Activated naive CD8-positive, alpha-beta T cell treated with anti-CD3 and anti-CD28 coated beads, Interleukin-2, amount 10 ng/mL, durations not matched to agents 7 days and 5 days (primary cell): ENCODE results near the gene EEA1. TPM values are rescaled to one million over a fixed set of nuclear protein-coding genes. Genes with fewer than 3 reads are reported as not detected.
A peak's percentile ranks its signal among the peaks of the same experiment; 100 is the strongest.

Experiments used
- ATAC-seq: fragments of 150-1000 bp; cut with Tn5 transposase; one replicate; pipeline ENCODE4 v1.10.0; 2021; ENCODE audit warnings: low read depth, moderate library complexity
- POLR2A ChIA-PET: fragments of 350-600 bp; sonication (Branson Sonifier 250); formaldehyde crosslinking; loops from one replicate; lab custom pipeline; 2021; ENCODE audit warnings: antibody characterized with exemption; lab: Charles Lee
- DNase-seq: peaks from one replicate; pipeline ENCODE4 v3.0.0; 2021
- H3K27ac Mint-ChIP-seq: one replicate; pipeline ENCODE4 v1.8.0; 2022; ENCODE audit warnings: mild to moderate bottlenecking, mixed read lengths
- H3K27me3 Mint-ChIP-seq: one replicate; pipeline ENCODE4 v1.8.0; 2022; ENCODE audit warnings: mild to moderate bottlenecking, moderate library complexity, mixed read lengths
- H3K36me3 Mint-ChIP-seq: one replicate; pipeline ENCODE4 v1.8.0; 2021; ENCODE audit warnings: mild to moderate bottlenecking, mixed read lengths
- H3K4me1 Mint-ChIP-seq: one replicate; pipeline ENCODE4 v1.8.0; 2021; ENCODE audit warnings: mixed read lengths
- H3K4me3 Mint-ChIP-seq: one replicate; pipeline ENCODE4 v1.8.0; 2022; ENCODE audit warnings: mild to moderate bottlenecking, moderate library complexity, mixed read lengths
- H3K9me3 Mint-ChIP-seq: one replicate; pipeline ENCODE4 v1.8.0; 2021; ENCODE audit warnings: mixed read lengths
- total RNA-seq, 2 experiments: library from RNA; stranded (reverse); gene quantifications; one replicate each; pipeline ENCODE4 v1.2.3, GENCODE V29; 2021

EEA1 gene
- total RNA-seq, 2 experiments from 2014 or later: 15.4 to 16.0 TPM

- H3K27me3 Mint-ChIP-seq: peaks cover 4% of the 10 kb centered on the region
- no peaks in the 10 kb centered on the region for H3K36me3 Mint-ChIP-seq
- no peak overlapping the region for H3K27ac Mint-ChIP-seq
- H3K9me3 Mint-ChIP-seq: peaks cover 5% of the 10 kb centered on the region
- ATAC-seq (no peak), DNase-seq (no peak)
- H3K4me3 Mint-ChIP-seq: no peak overlapping the region
- POLR2A ChIA-PET: no interaction called here
- H3K4me1 Mint-ChIP-seq: peaks cover 2% of the 10 kb centered on the region
Measured at GRCh38 chr12:92951006-92951405, 21.9 kb upstream of the EEA1 start.

- no peak for ATAC-seq
- Mint-ChIP-seq H3K9me3 (peaks cover 5% of the 10 kb centered on the region), H3K27me3 (peaks cover 7% of the 10 kb centered on the region), H3K27ac (no peak overlapping the region), H3K4me1 (peaks cover 2% of the 10 kb centered on the region), H3K36me3 (no peaks in the 10 kb centered on the region), H3K4me3 (no peak overlapping the region)
- no peak for DNase-seq
- POLR2A ChIA-PET: no interaction called here
Measured at GRCh38 chr12:92950011-92950410, 20.9 kb upstream of the EEA1 start.

GRCh38 chr12:92949466-92949865 is 20.4 kb upstream of the EEA1 start:
- no peak for ATAC-seq
- no peak overlapping the region for H3K27ac Mint-ChIP-seq
- no peaks in the 10 kb centered on the region for H3K36me3 Mint-ChIP-seq

GRCh38 chr12:92947589-92948215 is 18.6 kb upstream of the EEA1 start:
- ATAC-seq (no peak), DNase-seq (no peak)
- Mint-ChIP-seq H3K4me3 (no peak overlapping the region), H3K27me3 (peaks cover 7% of the 10 kb centered on the region), H3K27ac (no peak overlapping the region), H3K4me1 (peaks cover 2% of the 10 kb centered on the region), H3K9me3 (peaks cover 2% of the 10 kb centered on the region), H3K36me3 (no peaks in the 10 kb centered on the region)
- POLR2A ChIA-PET: no interaction called here

More at GRCh38 chr12:92949466-92949865, 20.4 kb upstream of the EEA1 start:
- POLR2A ChIA-PET: no interaction called here
- Mint-ChIP-seq H3K27me3 (peaks cover 7% of the 10 kb centered on the region), H3K9me3 (peaks cover 5% of the 10 kb centered on the region), H3K4me3 (no peak overlapping the region), H3K4me1 (peaks cover 2% of the 10 kb centered on the region)
- no peak for DNase-seq

GRCh38 chr12:92945659-92946220 is 16.6 kb upstream of the EEA1 start:
- no peak overlapping the region for H3K27ac Mint-ChIP-seq
- peaks cover 2% of the 10 kb centered on the region for H3K4me1 Mint-ChIP-seq
- H3K4me3 Mint-ChIP-seq: no peak overlapping the region
- peaks cover 5% of the 10 kb centered on the region for H3K9me3 Mint-ChIP-seq
- no peak for ATAC-seq
- DNase-seq: no peak
- POLR2A ChIA-PET: interaction anchor here (0.6 to 0.7 kb wide), 2 partner anchors 29 to 1534 kb away, joined by 3 read pairs; no protein-coding TSS in a partner anchor
- H3K27me3 Mint-ChIP-seq: peaks cover 7% of the 10 kb centered on the region
- H3K36me3 Mint-ChIP-seq: no peaks in the 10 kb centered on the region

- Mint-ChIP-seq H3K27ac (no peak overlapping the region), H3K27me3 (peaks cover 3% of the 10 kb centered on the region), H3K36me3 (no peaks in the 10 kb centered on the region), H3K9me3 (peaks cover 7% of the 10 kb centered on the region), H3K4me3 (no peak overlapping the region), H3K4me1 (no peaks in the 10 kb centered on the region)
- POLR2A ChIA-PET: interaction anchor here (0.6 to 0.7 kb wide), 2 partner anchors 471 to 1551 kb away, joined by 4 to 5 read pairs; no protein-coding TSS in a partner anchor
- DNase-seq (no peak), ATAC-seq (no peak)
Measured at GRCh38 chr12:92943482-92944250, 14.6 kb upstream of the EEA1 start.

- DNase-seq: no peak
- Mint-ChIP-seq H3K4me1 (no peaks in the 10 kb centered on the region), H3K27me3 (peaks cover 3% of the 10 kb centered on the region), H3K4me3 (no peak overlapping the region), H3K9me3 (peaks cover 7% of the 10 kb centered on the region), H3K27ac (no peak overlapping the region), H3K36me3 (no peaks in the 10 kb centered on the region)
- ATAC-seq: no peak
- POLR2A ChIA-PET: no interaction called here
Measured at GRCh38 chr12:92942905-92943304, 13.8 kb upstream of the EEA1 start.

GRCh38 chr12:92939116-92939515 is 10.0 kb upstream of the EEA1 start:
- Mint-ChIP-seq H3K9me3 (peaks cover 4% of the 10 kb centered on the region), H3K27ac (no peak overlapping the region)

GRCh38 chr12:92938638-92939037 is 9.5 kb upstream of the EEA1 start:
- H3K9me3 Mint-ChIP-seq: peaks cover 4% of the 10 kb centered on the region
- no peak overlapping the region for H3K4me3 Mint-ChIP-seq
- no peak for ATAC-seq
- H3K4me1 Mint-ChIP-seq: no peaks in the 10 kb centered on the region
- no peak overlapping the region for H3K27ac Mint-ChIP-seq
- POLR2A ChIA-PET: interaction anchor here (0.7 to 1.5 kb wide), 2 partner anchors 9 to 176 kb away, joined by 6 to 8 read pairs; partner anchors contain the start of gene EEA1
- DNase-seq: no peak
- H3K36me3 Mint-ChIP-seq: no peaks in the 10 kb centered on the region
- no peaks in the 10 kb centered on the region for H3K27me3 Mint-ChIP-seq

More at GRCh38 chr12:92939116-92939515, 10.0 kb upstream of the EEA1 start:
- ATAC-seq (no peak), DNase-seq (no peak)
- Mint-ChIP-seq H3K4me1 (no peaks in the 10 kb centered on the region), H3K36me3 (no peaks in the 10 kb centered on the region), H3K4me3 (no peak overlapping the region), H3K27me3 (no peaks in the 10 kb centered on the region)
- POLR2A ChIA-PET: interaction anchor here (1.5 kb wide), 1 partner anchor 10 kb away, joined by 6 read pairs; the partner anchor contains the start of gene EEA1

GRCh38 chr12:92938018-92938417 is 8.9 kb upstream of the EEA1 start:
- Mint-ChIP-seq H3K36me3 (no peaks in the 10 kb centered on the region), H3K27ac (no peak overlapping the region), H3K4me3 (no peak overlapping the region), H3K27me3 (no peaks in the 10 kb centered on the region), H3K9me3 (peaks cover 4% of the 10 kb centered on the region), H3K4me1 (no peaks in the 10 kb centered on the region)
- POLR2A ChIA-PET: interaction anchor here (0.7 to 1.5 kb wide), 2 partner anchors 8 to 175 kb away, joined by 6 to 8 read pairs; partner anchors contain the start of gene EEA1
- no peak for ATAC-seq
- no peak for DNase-seq

- H3K9me3 Mint-ChIP-seq: no peaks in the 10 kb centered on the region
- no peaks in the 10 kb centered on the region for H3K36me3 Mint-ChIP-seq
- POLR2A ChIA-PET: no interaction called here
- no peaks in the 10 kb centered on the region for H3K27me3 Mint-ChIP-seq
- H3K4me1 Mint-ChIP-seq: peaks cover 8% of the 10 kb centered on the region
- ATAC-seq: no peak
- no peak overlapping the region for H3K4me3 Mint-ChIP-seq
- H3K27ac Mint-ChIP-seq: no peak overlapping the region
- no peak for DNase-seq
Measured at GRCh38 chr12:92933606-92934005, 4.5 kb upstream of the EEA1 start.

- Mint-ChIP-seq H3K9me3 (no peaks in the 10 kb centered on the region), H3K4me3 (peak overlapping the region; percentile 90), H3K36me3 (no peaks in the 10 kb centered on the region), H3K27ac (no peak overlapping the region), H3K4me1 (peaks cover 25% of the 10 kb centered on the region), H3K27me3 (no peaks in the 10 kb centered on the region)
- POLR2A ChIA-PET: interaction anchor here (1.0 to 1.8 kb wide), 5 partner anchors 8 to 785 kb away, joined by 3 to 8 read pairs (median 4); partner anchors contain the start of gene BTG1
- ATAC-seq: no peak
- DNase-seq: no peak
Measured at GRCh38 chr12:92930421-92930820, 1.3 kb upstream of the EEA1 start.

GRCh38 chr12:92929983-92930382 is 888 bp upstream of the EEA1 start:
- POLR2A ChIA-PET: interaction anchor here (0.7 to 2.8 kb wide), 12 partner anchors 8 to 1192 kb away, joined by 3 to 18 read pairs (median 4); partner anchors contain the start of gene BTG1
- H3K27ac Mint-ChIP-seq: peak overlapping the region; percentile 97
- no peaks in the 10 kb centered on the region for H3K9me3 Mint-ChIP-seq
- peak overlapping the region; percentile 90 for H3K4me3 Mint-ChIP-seq
- DNase-seq: no peak
- H3K27me3 Mint-ChIP-seq: no peaks in the 10 kb centered on the region
- H3K36me3 Mint-ChIP-seq: no peaks in the 10 kb centered on the region
- no peak for ATAC-seq
- peaks cover 25% of the 10 kb centered on the region for H3K4me1 Mint-ChIP-seq
